Mucosa of rectum (tissue), 2 donors: ENCODE results near the gene CNOT6.
"Not testable (repeated sequence)": the region's sequence is repeated elsewhere in the genome, so short reads cannot be mapped to it uniquely, and the experiment has no call there.

Experiments
- H3K27ac ChIP-seq, 2 donors: one replicate each; pipeline ENCODE4 v1.7.0; 2013; ENCODE audit warnings: inconsistent platforms in 2 of 2, low read depth in 2 of 2, low read length in 2 of 2
- H3K27me3 ChIP-seq, 2 donors: one replicate each; pipeline ENCODE4 v1.7.0; 2013; ENCODE audit warnings: low read length in 2 of 2; ENCODE audit not compliant: control insufficient read depth in 2 of 2, insufficient read depth in 2 of 2
- H3K36me3 ChIP-seq, 2 donors: one replicate each; pipeline ENCODE4 v1.7.0; 2013; ENCODE audit warnings: low read length in 2 of 2; ENCODE audit not compliant: control insufficient read depth in 2 of 2, insufficient read depth in 2 of 2
- H3K4me1 ChIP-seq, 2 donors: one replicate each; pipeline ENCODE4 v1.7.0; 2013; ENCODE audit warnings: low read length in 2 of 2, mild to moderate bottlenecking in 1 of 2; ENCODE audit not compliant: control insufficient read depth in 2 of 2, insufficient read depth in 2 of 2
- H3K4me3 ChIP-seq, 2 donors: one replicate each; pipeline ENCODE4 v1.7.0; 2013; ENCODE audit warnings: low read length in 2 of 2
- H3K9ac ChIP-seq, 2 donors: one replicate each; pipeline ENCODE4 v1.7.0; 2013; ENCODE audit warnings: low read length in 2 of 2, low read depth in 1 of 2, mild to moderate bottlenecking in 1 of 2
- H3K9me3 ChIP-seq, 2 donors: one replicate each; pipeline ENCODE4 v1.7.0; 2013; ENCODE audit warnings: low read length in 2 of 2; ENCODE audit not compliant: control insufficient read depth in 2 of 2
- donor health status: healthy.
- donor health status: Normal muscosa, but diverticular disease.

CNOT6 gene

DNA sequence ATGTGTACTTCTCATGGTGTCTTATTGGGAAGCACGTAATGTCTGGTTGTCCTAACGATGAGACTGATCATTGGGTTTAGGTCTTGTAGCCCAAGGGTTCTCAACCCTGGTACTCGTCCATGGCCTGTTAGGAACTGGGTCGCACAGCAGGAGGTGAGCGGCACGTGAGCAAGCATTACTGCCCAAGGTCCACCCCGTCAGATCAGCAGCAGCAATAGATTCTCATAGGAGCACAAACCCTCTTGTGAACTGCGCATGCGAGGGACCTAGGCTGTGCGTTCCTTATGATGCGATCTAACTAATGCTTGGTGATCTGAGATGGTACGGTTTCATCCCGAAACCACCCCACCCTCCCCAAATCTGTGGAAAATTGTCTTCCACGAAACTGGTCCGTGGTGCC lies 33.5 kb downstream of the CNOT6 start:
- Histone ChIP-seq H3K27ac (no peak overlapping the region), H3K9ac (no peak overlapping the region), H3K4me1 (no peaks in the 10 kb centered on the region), H3K36me3 (peaks cover 10 to 18% of the 10 kb centered on the region in 2 donors), H3K9me3 (no peaks in the 10 kb centered on the region), H3K27me3 (no peaks in the 10 kb centered on the region), H3K4me3 (no peak overlapping the region)

DNA sequence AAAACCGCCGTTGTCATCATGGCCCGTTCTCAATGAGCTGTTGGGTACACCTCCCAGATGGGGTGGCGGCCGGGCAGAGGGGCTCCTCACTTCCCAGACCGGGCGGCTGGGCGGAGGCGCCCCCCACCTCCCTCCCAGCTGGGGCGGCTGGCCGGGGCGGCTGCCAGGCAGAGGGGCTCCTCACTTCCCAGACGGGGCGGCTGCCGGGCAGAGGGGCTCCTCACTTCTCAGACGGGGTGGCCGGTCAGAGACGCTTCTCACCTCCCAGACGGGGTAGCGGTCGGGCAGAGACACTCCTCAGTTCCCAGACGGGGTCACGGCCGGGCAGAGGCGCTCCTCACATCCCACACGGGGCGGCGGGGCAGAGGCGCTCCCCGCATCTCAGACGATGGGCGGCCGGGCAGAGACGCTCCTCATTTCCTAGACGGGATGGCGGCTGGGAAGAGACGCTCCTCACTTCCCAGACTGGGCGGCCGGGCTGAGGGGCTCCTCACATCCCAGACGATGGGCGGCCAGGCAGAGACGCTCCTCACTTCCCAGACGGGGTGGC lies 36.9 kb downstream of the CNOT6 start:
- not testable (repeated sequence) for H3K27ac ChIP-seq, H3K4me3 ChIP-seq, H3K4me1 ChIP-seq, H3K9me3 ChIP-seq, H3K27me3 ChIP-seq, H3K9ac ChIP-seq
- H3K36me3 ChIP-seq, result peaks cover 22 to 23% of the 10 kb centered on the region in 2 donors

DNA sequence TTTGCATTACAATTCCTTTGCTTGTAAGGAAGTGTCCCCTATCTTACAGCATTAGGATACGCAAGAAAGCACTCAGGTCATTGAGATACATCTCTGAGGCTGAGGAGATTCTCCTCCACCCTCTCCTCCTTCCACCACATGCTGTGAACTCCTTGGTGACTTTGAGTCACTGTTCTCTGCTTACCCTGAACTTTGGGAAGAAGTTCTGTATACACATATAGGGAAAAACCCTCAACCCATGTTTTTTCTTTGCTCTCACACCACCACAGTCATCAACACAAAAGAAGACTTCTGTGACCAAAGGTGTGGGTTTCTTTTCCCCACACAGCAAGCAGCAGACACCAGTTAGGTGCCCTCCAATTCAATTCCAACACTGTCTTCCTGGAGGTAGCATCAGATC lies 38.1 kb downstream of the CNOT6 start:
- Histone ChIP-seq H3K9ac (no peak overlapping the region), H3K27me3 (no peaks in the 10 kb centered on the region), H3K9me3 (no peaks in the 10 kb centered on the region), H3K4me1 (no peaks in the 10 kb centered on the region), H3K4me3 (no peak overlapping the region), H3K27ac (no peak overlapping the region), H3K36me3 (peaks cover 19 to 23% of the 10 kb centered on the region in 2 donors)

DNA sequence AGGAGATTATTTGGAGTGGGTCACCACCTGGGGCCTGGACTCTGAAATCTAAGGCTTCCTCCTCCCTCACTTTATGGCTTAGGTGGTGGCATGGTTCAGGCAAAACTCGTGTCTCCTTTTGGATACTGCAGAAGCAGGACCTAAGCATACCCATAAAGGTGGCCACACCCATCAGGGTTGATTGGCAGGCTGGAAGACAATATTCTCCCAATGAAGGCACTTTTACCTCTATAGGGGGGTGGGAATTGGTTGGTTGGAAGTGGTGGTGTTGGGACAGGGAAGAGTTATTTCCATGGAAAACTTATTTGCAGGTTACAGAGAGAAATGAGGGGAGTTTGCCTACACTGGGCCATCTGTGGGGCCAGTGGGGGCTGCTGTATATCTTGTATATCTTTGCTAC lies 39.7 kb downstream of the CNOT6 start:
- Histone ChIP-seq H3K27me3 (no peaks in the 10 kb centered on the region), H3K36me3 (peaks cover 19 to 23% of the 10 kb centered on the region in 2 donors), H3K9ac (no peak overlapping the region), H3K4me3 (no peak overlapping the region), H3K9me3 (no peaks in the 10 kb centered on the region), H3K4me1 (no peaks in the 10 kb centered on the region), H3K27ac (no peak overlapping the region)

DNA sequence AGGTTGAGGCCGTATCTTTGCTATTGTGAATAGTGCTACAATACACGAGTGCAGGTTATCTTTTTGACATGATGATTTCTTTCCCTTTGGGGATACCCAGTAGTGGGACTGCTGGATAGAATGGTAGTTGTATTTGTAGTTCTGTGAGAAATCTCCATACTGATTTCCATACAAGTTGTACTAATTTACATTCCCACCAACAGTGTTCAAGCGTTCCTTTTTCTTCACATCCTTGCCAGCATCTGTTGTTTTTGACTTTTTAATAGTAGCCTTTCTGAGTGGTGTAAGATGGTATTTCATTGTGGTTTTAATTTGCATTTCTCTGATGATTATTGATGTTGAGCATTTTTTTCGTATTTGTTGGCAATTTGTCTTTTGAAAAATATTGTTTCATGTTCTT lies 41.4 kb downstream of the CNOT6 start:
- Histone ChIP-seq H3K9ac (no peak overlapping the region), H3K4me3 (no peak overlapping the region), H3K36me3 (peaks cover 12 to 20% of the 10 kb centered on the region in 2 donors), H3K9me3 (no peaks in the 10 kb centered on the region), H3K27ac (no peak overlapping the region), H3K27me3 (no peaks in the 10 kb centered on the region), H3K4me1 (no peaks in the 10 kb centered on the region)

DNA sequence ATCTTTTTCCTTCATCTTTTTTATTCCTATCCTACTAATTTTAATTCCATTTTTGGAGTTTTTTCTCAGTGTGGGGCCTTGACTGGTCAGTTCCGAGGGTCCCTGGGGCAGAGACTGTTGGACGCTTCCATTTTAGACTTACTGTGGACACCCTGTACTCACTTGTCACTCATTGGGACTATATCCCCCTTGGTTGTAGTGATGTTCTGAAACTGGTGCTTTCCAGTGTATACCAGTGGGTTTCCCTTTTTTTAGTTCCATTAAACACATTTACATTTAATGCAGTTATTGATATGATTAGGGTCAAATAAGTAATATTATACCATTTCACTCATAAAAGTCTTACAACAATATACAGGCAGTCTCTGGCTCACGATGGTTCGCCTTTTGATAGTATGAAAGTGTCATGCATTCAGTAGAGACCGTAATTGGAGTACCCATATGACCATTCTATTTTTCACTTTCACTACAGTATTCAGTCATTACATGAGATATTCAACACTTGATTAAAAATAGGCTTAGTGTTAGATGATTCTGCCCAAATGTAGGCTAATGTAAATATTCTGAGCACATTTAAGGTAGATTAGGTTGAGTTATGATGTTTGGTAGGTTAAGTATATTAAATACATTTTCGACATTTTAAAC lies 46.0 kb downstream of the CNOT6 start:
- H3K9ac ChIP-seq, result no peak overlapping the region
- no peak overlapping the region for H3K27ac ChIP-seq
- peaks cover 3 to 8% of the 10 kb centered on the region in 2 donors for H3K36me3 ChIP-seq
- no peaks in the 10 kb centered on the region for H3K9me3 ChIP-seq
- no peaks in the 10 kb centered on the region for H3K27me3 ChIP-seq
- H3K4me1 ChIP-seq, result no peaks in the 10 kb centered on the region
- no peak overlapping the region for H3K4me3 ChIP-seq

DNA sequence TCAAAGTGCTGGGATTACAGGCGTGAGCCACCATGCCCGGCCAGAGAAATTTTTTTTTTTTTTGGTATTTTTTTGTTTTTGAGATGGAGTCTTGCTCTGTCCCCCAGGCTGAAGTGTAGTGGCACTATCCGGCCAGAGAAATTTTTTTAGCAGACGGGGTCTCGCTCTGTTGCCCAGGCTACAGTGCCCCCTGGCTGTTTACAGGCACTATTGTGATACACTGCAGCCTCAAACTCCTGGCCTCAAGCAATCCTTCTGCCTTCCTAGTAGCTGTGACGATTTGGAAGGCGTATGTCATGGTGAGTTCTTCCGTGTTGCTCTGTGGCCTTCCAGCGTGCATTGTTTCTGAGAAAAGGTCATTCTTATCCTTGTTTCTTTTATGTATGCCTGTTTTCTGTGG lies 47.5 kb downstream of the CNOT6 start:
- Histone ChIP-seq H3K9me3 (no peaks in the 10 kb centered on the region), H3K27ac (no peak overlapping the region), H3K27me3 (no peaks in the 10 kb centered on the region), H3K9ac (no peak overlapping the region), H3K4me3 (no peak overlapping the region), H3K36me3 (peaks cover 0 to 6% of the 10 kb centered on the region in 2 donors), H3K4me1 (no peaks in the 10 kb centered on the region)

DNA sequence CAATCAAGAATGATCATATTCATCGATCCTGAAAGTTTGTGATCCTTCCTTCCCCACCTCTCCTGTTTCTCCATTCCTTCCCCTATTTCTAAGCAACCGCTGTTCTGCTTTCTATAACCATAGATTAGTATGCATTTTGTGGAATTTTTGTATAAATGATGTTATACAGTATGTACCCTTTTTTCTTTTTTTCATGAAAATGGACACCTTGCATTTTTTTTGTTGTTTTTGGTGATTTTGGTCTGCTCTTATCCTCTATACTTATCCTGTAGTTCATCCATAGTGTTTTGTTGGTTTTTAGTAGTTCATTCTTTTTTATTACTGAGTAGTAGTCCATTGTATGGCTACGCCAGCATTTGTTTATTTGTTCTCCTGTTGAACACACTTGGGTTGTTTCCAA lies 51.1 kb downstream of the CNOT6 start:
- Histone ChIP-seq H3K27ac (no peak overlapping the region), H3K27me3 (no peaks in the 10 kb centered on the region), H3K4me1 (peaks cover 2% of the 10 kb centered on the region in 2 donors), H3K9ac (no peak overlapping the region), H3K36me3 (peaks cover 0 to 9% of the 10 kb centered on the region in 2 donors), H3K4me3 (no peak overlapping the region), H3K9me3 (no peaks in the 10 kb centered on the region)

DNA sequence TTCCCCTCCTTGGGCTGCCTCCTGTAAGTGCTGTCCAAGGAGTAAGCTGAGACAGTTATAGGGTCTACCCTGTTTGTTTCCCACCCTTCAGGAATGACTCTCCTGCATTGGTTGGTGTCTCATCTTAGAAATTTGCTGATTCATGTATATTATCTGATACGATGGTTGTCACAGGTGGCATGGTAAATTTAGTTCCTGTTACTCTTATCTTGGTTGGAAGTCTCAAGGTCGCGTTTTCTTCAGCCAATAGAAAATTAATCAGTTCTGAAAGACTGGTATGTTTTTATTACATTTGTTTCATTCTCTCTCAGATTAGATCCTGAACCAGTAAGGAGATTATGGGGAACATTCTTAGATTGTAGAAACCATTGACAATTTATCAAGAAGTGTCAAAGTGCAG lies 54.4 kb downstream of the CNOT6 start:
- Histone ChIP-seq H3K27ac (no peak overlapping the region), H3K9me3 (no peaks in the 10 kb centered on the region), H3K4me1 (peaks cover 2% of the 10 kb centered on the region in 2 donors), H3K36me3 (peaks cover 3 to 11% of the 10 kb centered on the region in 2 donors), H3K27me3 (no peaks in the 10 kb centered on the region), H3K9ac (no peak overlapping the region), H3K4me3 (no peak overlapping the region)

DNA sequence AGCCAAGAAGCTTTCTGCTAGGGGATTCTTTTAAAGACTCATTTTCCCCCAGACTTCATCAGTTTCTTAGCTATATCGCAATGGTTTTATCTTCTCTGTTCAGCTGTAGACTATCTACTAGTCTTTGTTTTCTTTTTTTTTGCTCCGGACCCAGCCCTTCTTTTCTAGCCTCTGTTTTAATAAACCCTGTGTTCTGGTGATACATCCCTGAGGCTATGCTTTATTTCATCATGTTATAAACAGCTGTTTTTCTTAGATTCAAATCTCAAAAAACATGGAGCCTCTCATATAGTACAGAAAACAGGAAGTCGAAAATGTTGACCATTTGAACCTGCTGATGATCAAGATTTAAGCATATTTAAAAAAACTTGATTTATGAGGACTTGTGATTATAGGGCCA lies 59.4 kb downstream of the CNOT6 start:
- Histone ChIP-seq H3K36me3 (peaks cover 9 to 21% of the 10 kb centered on the region in 2 donors), H3K9ac (no peak overlapping the region), H3K4me1 (no peaks in the 10 kb centered on the region), H3K27me3 (no peaks in the 10 kb centered on the region), H3K9me3 (no peaks in the 10 kb centered on the region), H3K27ac (no peak overlapping the region), H3K4me3 (no peak overlapping the region)
